Activated CD4-positive, alpha-beta memory T cell treated with anti-CD3 and anti-CD28 coated beads, Interleukin-2, amount 10 ng/mL, durations not matched to agents 7 days and 5 days (primary cell): Measurements from ENCODE around the gene SLC44A3. TPM values are rescaled to one million over a fixed set of nuclear protein-coding genes. Genes with fewer than 3 reads are reported as not detected.

Experiments used
- CTCF ChIA-PET: fragments of 350-600 bp; sonication (Branson Sonifier 250); formaldehyde crosslinking; loops from one replicate; lab custom pipeline; 2021; ENCODE audit warnings: antibody characterized with exemption, inconsistent platforms; lab: Charles Lee
- POLR2A ChIA-PET: fragments of 350-600 bp; sonication (Branson Sonifier 250); formaldehyde crosslinking; loops from one replicate; lab custom pipeline; 2021; ENCODE audit warnings: antibody characterized with exemption; lab: Charles Lee
- DNase-seq: peaks from one replicate; pipeline ENCODE4 v3.0.0-alpha.2; 2020
- H3K27ac Mint-ChIP-seq: one replicate; pipeline ENCODE4 v1.8.0; 2021; ENCODE audit warnings: mild to moderate bottlenecking, mixed read lengths
- H3K27me3 Mint-ChIP-seq: one replicate; pipeline ENCODE4 v1.8.0; 2021; ENCODE audit warnings: mixed read lengths
- H3K36me3 Mint-ChIP-seq: one replicate; pipeline ENCODE4 v1.8.0; 2021; ENCODE audit warnings: low read depth, mixed read lengths
- H3K4me1 Mint-ChIP-seq: one replicate; pipeline ENCODE4 v1.8.0; 2021; ENCODE audit warnings: mixed read lengths
- H3K4me3 Mint-ChIP-seq: one replicate; pipeline ENCODE4 v1.8.0; 2021; ENCODE audit warnings: mild to moderate bottlenecking, mixed read lengths
- H3K9me3 Mint-ChIP-seq: one replicate; pipeline ENCODE4 v1.8.0; 2021; ENCODE audit warnings: mixed read lengths
- total RNA-seq, 2 experiments: library from RNA; stranded (reverse); gene quantifications; one replicate each; pipeline ENCODE4 v1.2.3, GENCODE V29; 2021

The SLC44A3 gene
- total RNA-seq, 2 experiments from 2014 or later = 0.25 to 0.35 TPM

- Mint-ChIP-seq H3K9me3 (peaks cover 2% of the 10 kb centered on the region), H3K36me3 (no peaks in the 10 kb centered on the region), H3K4me1 (peaks cover 20% of the 10 kb centered on the region), H3K27me3 (peaks cover 9% of the 10 kb centered on the region), H3K27ac (no peak overlapping the region), H3K4me3 (no peak overlapping the region)
- POLR2A ChIA-PET = no interaction called here
- CTCF ChIA-PET = no interaction called here
- DNase-seq = no peak
These were observed 27.5 kb upstream of the SLC44A3 start for GRCh38 chr1:94792473-94793295.

- Mint-ChIP-seq H3K27me3 (peaks cover 7% of the 10 kb centered on the region), H3K9me3 (peaks cover 2% of the 10 kb centered on the region), H3K4me3 (no peak overlapping the region), H3K36me3 (no peaks in the 10 kb centered on the region), H3K4me1 (peaks cover 20% of the 10 kb centered on the region), H3K27ac (no peak overlapping the region)
- ChIA-PET POLR2A (no interaction called here), CTCF (no interaction called here)
- DNase-seq = no peak
These were observed 26.9 kb upstream of the SLC44A3 start for GRCh38 chr1:94793296-94793656.

- H3K36me3 Mint-ChIP-seq = no peaks in the 10 kb centered on the region
- peak overlapping the region; percentile 33 for H3K27ac Mint-ChIP-seq
These were observed 24.7 kb upstream of the SLC44A3 start for GRCh38 chr1:94795434-94795833.

GRCh38 chr1:94796266-94796665 is 23.9 kb upstream of the SLC44A3 start:
- POLR2A ChIA-PET = no interaction called here
- peaks cover 2% of the 10 kb centered on the region for H3K9me3 Mint-ChIP-seq
- no peaks in the 10 kb centered on the region for H3K27me3 Mint-ChIP-seq
- no peaks in the 10 kb centered on the region for H3K36me3 Mint-ChIP-seq
- no peak overlapping the region for H3K27ac Mint-ChIP-seq
- H3K4me3 Mint-ChIP-seq = no peak overlapping the region
- DNase-seq = no peak
- CTCF ChIA-PET = no interaction called here
- peaks cover 20% of the 10 kb centered on the region for H3K4me1 Mint-ChIP-seq

More at GRCh38 chr1:94795434-94795833, 24.7 kb upstream of the SLC44A3 start:
- peaks cover 2% of the 10 kb centered on the region for H3K9me3 Mint-ChIP-seq
- H3K4me3 Mint-ChIP-seq = no peak overlapping the region
- CTCF ChIA-PET = no interaction called here
- POLR2A ChIA-PET = no interaction called here
- peaks cover 20% of the 10 kb centered on the region for H3K4me1 Mint-ChIP-seq
- H3K27me3 Mint-ChIP-seq = peaks cover 2% of the 10 kb centered on the region
- DNase-seq = no peak

- no peak for DNase-seq
- Mint-ChIP-seq H3K27ac (no peak overlapping the region), H3K27me3 (no peaks in the 10 kb centered on the region), H3K36me3 (no peaks in the 10 kb centered on the region), H3K4me1 (peaks cover 23% of the 10 kb centered on the region), H3K9me3 (peaks cover 2% of the 10 kb centered on the region), H3K4me3 (no peak overlapping the region)
- ChIA-PET CTCF (no interaction called here), POLR2A (no interaction called here)
These were observed 22.9 kb upstream of the SLC44A3 start for GRCh38 chr1:94797291-94797690.

GRCh38 chr1:94798054-94798453 is 22.1 kb upstream of the SLC44A3 start:
- Mint-ChIP-seq H3K36me3 (no peaks in the 10 kb centered on the region), H3K4me3 (no peak overlapping the region), H3K9me3 (peaks cover 2% of the 10 kb centered on the region), H3K27me3 (no peaks in the 10 kb centered on the region), H3K4me1 (peaks cover 20% of the 10 kb centered on the region), H3K27ac (no peak overlapping the region)
- ChIA-PET POLR2A (no interaction called here), CTCF (no interaction called here)
- no peak for DNase-seq

GRCh38 chr1:94798462-94798861 is 21.7 kb upstream of the SLC44A3 start:
- no peak overlapping the region for H3K27ac Mint-ChIP-seq
- H3K4me3 Mint-ChIP-seq = no peak overlapping the region
- H3K27me3 Mint-ChIP-seq = no peaks in the 10 kb centered on the region
- peaks cover 2% of the 10 kb centered on the region for H3K9me3 Mint-ChIP-seq
- DNase-seq = no peak
- H3K4me1 Mint-ChIP-seq = peaks cover 20% of the 10 kb centered on the region
- H3K36me3 Mint-ChIP-seq = no peaks in the 10 kb centered on the region
- POLR2A ChIA-PET = no interaction called here
- CTCF ChIA-PET = no interaction called here

- no peak for DNase-seq
- POLR2A ChIA-PET = no interaction called here
- Mint-ChIP-seq H3K4me1 (peaks cover 20% of the 10 kb centered on the region), H3K4me3 (no peak overlapping the region), H3K9me3 (peaks cover 2% of the 10 kb centered on the region), H3K36me3 (no peaks in the 10 kb centered on the region), H3K27me3 (no peaks in the 10 kb centered on the region), H3K27ac (no peak overlapping the region)
- CTCF ChIA-PET = no interaction called here
These were observed 21.0 kb upstream of the SLC44A3 start for GRCh38 chr1:94799206-94799605.

GRCh38 chr1:94801919-94802546 is 18.1 kb upstream of the SLC44A3 start:
- H3K27ac Mint-ChIP-seq = no peak overlapping the region
- peaks cover 14% of the 10 kb centered on the region for H3K4me1 Mint-ChIP-seq
- H3K9me3 Mint-ChIP-seq = no peaks in the 10 kb centered on the region
- H3K4me3 Mint-ChIP-seq = peak overlapping the region; percentile 34
- DNase-seq = no peak
- POLR2A ChIA-PET = no interaction called here
- no peaks in the 10 kb centered on the region for H3K36me3 Mint-ChIP-seq
- CTCF ChIA-PET = interaction anchor here (0.9 to 5.2 kb wide), 3 partner anchors 259 to 321 kb away, joined by 3 to 55 read pairs (median 4); no protein-coding TSS in a partner anchor
- no peaks in the 10 kb centered on the region for H3K27me3 Mint-ChIP-seq

- Mint-ChIP-seq H3K9me3 (no peaks in the 10 kb centered on the region), H3K27me3 (no peaks in the 10 kb centered on the region), H3K27ac (no peak overlapping the region), H3K4me1 (peaks cover 22% of the 10 kb centered on the region), H3K4me3 (no peak overlapping the region), H3K36me3 (no peaks in the 10 kb centered on the region)
- ChIA-PET POLR2A (no interaction called here), CTCF (interaction anchor here (0.7 to 5.2 kb wide), 7 partner anchors 12 to 467 kb away, joined by 3 to 55 read pairs (median 3); no protein-coding TSS in a partner anchor)
- DNase-seq = no peak
These were observed 17.1 kb upstream of the SLC44A3 start for GRCh38 chr1:94803106-94803505.

- ChIA-PET POLR2A (no interaction called here), CTCF (interaction anchor here (0.7 to 5.2 kb wide), 11 partner anchors 11 to 764 kb away, joined by 3 to 55 read pairs (median 4); no protein-coding TSS in a partner anchor)
- no peak for DNase-seq
- no peak overlapping the region for H3K4me3 Mint-ChIP-seq
- H3K9me3 Mint-ChIP-seq = no peaks in the 10 kb centered on the region
- H3K4me1 Mint-ChIP-seq = peaks cover 29% of the 10 kb centered on the region
- H3K27me3 Mint-ChIP-seq = no peaks in the 10 kb centered on the region
- no peaks in the 10 kb centered on the region for H3K36me3 Mint-ChIP-seq
- no peak overlapping the region for H3K27ac Mint-ChIP-seq
These were observed 16.4 kb upstream of the SLC44A3 start for GRCh38 chr1:94803517-94804441.

- POLR2A ChIA-PET = no interaction called here
- no peak for DNase-seq
- no peaks in the 10 kb centered on the region for H3K9me3 Mint-ChIP-seq
- H3K36me3 Mint-ChIP-seq = no peaks in the 10 kb centered on the region
- no peak overlapping the region for H3K4me3 Mint-ChIP-seq
- H3K27ac Mint-ChIP-seq = no peak overlapping the region
- no peaks in the 10 kb centered on the region for H3K27me3 Mint-ChIP-seq
- H3K4me1 Mint-ChIP-seq = peaks cover 31% of the 10 kb centered on the region
- CTCF ChIA-PET = interaction anchor here (0.8 to 5.2 kb wide), 14 partner anchors 11 to 765 kb away, joined by 3 to 55 read pairs (median 4); no protein-coding TSS in a partner anchor
These were observed 15.7 kb upstream of the SLC44A3 start for GRCh38 chr1:94804442-94804837.
